ENCODE data around the gene RNF144A.

DNA sequence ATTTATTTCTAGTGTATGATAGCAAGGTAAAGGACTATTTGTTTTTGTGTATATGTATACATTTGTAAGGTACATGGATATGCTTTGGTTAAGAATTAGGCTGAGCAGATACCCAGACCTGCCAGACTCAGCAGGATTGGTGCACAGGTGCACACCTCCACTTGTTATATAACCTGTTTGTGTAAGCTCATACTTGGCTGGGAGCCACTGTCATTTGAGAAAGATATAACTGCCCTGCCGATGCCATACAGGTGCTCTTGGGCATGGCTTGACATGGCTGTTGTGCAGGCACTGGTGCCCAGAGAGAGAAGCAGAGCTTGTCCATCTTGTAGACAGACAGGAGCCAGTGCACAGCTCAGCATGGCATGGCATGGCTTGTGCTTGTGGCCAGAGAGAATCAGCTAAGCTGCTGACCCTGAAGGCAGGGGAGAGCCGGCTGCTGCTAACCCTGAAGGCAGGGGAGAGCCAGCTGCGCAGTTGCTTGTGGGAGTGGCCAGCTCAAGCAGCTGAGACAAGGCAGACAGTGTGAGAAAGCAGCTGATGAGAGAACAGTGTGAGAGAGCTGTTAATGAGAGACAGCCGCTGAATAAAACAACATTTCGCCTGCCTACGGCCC is 136.5 kb downstream of the RNF144A start:
- TF ChIP-seq POLR2A (IDR thresholded peaks at IDR 0.05) (no peak), POLR2AphosphoS5 (IDR thresholded peaks at IDR 0.05) (no peak)
